GM03348 (cell line): Measurements from ENCODE around the gene MYOC.
"Not testable (repeated sequence)": the region's sequence is repeated elsewhere in the genome, so short reads cannot be mapped to it uniquely, and the experiment has no call there.

ENCODE experiments used
- DNase-seq: peaks from one replicate; pipeline ENCODE4 v3.0.0; 2012; ENCODE audit warnings: low spot score

Gene MYOC

GRCh38 chr1:171603042-171603441 is 49.4 kb downstream of the MYOC start:
- not testable (repeated sequence) for DNase-seq

GRCh38 chr1:171600862-171601261 is 51.6 kb downstream of the MYOC start:
- no peak for DNase-seq

GRCh38 chr1:171600310-171600709 is 52.2 kb downstream of the MYOC start:
- not testable (repeated sequence) for DNase-seq

- DNase-seq = no peak
These were observed 55.3 kb downstream of the MYOC start for GRCh38 chr1:171597203-171597602.

GRCh38 chr1:171596705-171597104 is 55.8 kb downstream of the MYOC start:
- no peak for DNase-seq

- DNase-seq = no peak
These were observed 56.4 kb downstream of the MYOC start for GRCh38 chr1:171596119-171596518.

GRCh38 chr1:171595324-171595723 is 57.2 kb downstream of the MYOC start:
- no peak for DNase-seq

GRCh38 chr1:171590022-171590421 is 62.5 kb downstream of the MYOC start:
- peak; percentile 9 for DNase-seq

- DNase-seq = no peak
These were observed 64.3 kb downstream of the MYOC start for GRCh38 chr1:171588230-171588629.

GRCh38 chr1:171585715-171586114 is 66.8 kb downstream of the MYOC start:
- no peak for DNase-seq
